Stimulated activated CD8-positive, alpha-beta memory T cell treated with anti-CD3 and anti-CD28 coated beads, Interleukin-15, amount 100 ng/mL, for 1 hour (primary cell): ENCODE data around the gene OR5AS1.
"Not testable (repeated sequence)": the region's sequence is repeated elsewhere in the genome, so short reads cannot be mapped to it uniquely, and the experiment has no call there.

ENCODE experiments used
- DNase-seq: peaks from one replicate; pipeline ENCODE4 v3.0.0-alpha.2; 2020; ENCODE audit warnings: low read depth

The OR5AS1 gene

GRCh38 chr11:56027354-56027753 lies at the start of gene OR5AS1:
TSS of gene OR5AS1 (plus strand) at chr11:56027654. CDS start at chr11:56030419, 2,765 bp downstream.
- no peak for DNase-seq

- DNase-seq = no peak
Measured at GRCh38 chr11:55994525-55994924, 32.9 kb upstream of the OR5AS1 start, which contains the start of gene OR5F1. TSS of gene OR5F1 (minus strand) at chr11:55994625. CDS start at chr11:55994625, 0 bp downstream.

- DNase-seq = no peak
Measured at GRCh38 chr11:56010716-56011115, 16.7 kb upstream of the OR5AS1 start.

DNA sequence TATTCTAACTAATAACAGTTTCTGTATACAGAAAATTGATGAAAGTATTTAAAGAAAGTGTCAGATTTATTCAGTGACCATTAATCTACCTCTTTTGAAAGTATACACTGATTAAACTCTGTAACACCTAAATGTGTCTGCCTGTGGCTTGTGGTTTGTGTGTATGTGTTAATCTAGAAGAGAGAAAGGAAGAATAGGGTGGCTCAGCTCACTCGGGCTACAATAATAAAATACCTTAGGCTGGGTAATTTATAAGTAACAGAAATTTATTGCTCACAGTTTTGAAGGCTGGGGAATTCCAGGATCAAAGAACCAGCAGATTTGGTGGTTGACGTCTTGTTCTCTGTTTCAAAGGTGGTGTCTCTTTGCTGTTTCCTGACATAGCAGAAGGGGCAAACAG lies 13.6 kb upstream of the OR5AS1 start:
- DNase-seq = no peak

DNA sequence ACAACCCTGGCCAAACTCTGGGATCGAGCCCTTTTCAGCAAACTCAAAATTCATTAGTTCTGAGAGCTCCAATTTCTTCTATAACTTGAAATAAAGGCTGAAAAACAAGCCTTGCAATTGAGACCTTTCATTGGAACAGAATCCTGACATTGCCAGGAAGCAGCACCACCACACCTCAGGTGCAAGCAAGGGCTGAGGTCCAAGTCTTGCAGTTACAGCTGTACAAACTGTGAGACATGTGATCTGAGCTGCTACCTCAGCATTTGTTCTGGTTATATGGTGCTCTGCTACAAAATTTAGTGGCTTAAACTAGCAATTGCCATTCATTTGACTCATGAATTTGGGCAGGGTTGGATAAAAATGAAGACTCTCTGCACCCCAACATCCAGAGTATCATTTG lies 18.1 kb downstream of the OR5AS1 start:
- DNase-seq = no peak

DNA sequence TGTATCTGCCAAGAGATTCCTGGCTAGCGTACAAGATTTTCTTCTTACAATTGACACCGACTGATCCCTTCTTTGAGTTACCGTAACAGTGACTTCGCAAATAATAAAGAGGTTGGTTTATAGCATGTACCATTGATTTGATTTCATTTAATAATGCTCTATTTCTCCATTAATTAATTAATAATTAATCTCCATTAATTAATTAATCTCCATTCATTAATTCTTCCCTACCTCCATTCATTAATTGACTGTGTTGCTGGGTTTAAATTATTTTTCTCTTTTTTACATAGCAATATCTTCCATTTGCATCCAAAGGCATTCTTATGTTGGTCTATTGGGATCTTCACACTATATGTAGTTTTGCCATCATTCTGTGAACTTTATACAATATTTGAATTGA lies 21.0 kb downstream of the OR5AS1 start:
- DNase-seq = no peak

GRCh38 chr11:56049487-56049886 lies 22.0 kb downstream of the OR5AS1 start:
- DNase-seq = no peak

GRCh38 chr11:56056366-56056765 lies 28.9 kb downstream of the OR5AS1 start:
- DNase-seq = not testable (repeated sequence)

- not testable (repeated sequence) for DNase-seq
Measured at GRCh38 chr11:56057661-56058237, 30.3 kb downstream of the OR5AS1 start.

- not testable (repeated sequence) for DNase-seq
Measured at GRCh38 chr11:56058260-56058780, 30.9 kb downstream of the OR5AS1 start.

GRCh38 chr11:56066980-56067379 lies 39.5 kb downstream of the OR5AS1 start:
- DNase-seq = no peak
